GM19035 (cell line): ENCODE results near the gene DNMT3A.
"Not testable (repeated sequence)": the region's sequence is repeated elsewhere in the genome, so short reads cannot be mapped to it uniquely, and the experiment has no call there.

Experiments
- ATAC-seq: cut with Tn5 transposase; IDR thresholded peaks from one replicate; pipeline ENCODE4 v1.9.1; 2021; ENCODE audit not compliant: unreplicated experiment

Gene DNMT3A

DNA sequence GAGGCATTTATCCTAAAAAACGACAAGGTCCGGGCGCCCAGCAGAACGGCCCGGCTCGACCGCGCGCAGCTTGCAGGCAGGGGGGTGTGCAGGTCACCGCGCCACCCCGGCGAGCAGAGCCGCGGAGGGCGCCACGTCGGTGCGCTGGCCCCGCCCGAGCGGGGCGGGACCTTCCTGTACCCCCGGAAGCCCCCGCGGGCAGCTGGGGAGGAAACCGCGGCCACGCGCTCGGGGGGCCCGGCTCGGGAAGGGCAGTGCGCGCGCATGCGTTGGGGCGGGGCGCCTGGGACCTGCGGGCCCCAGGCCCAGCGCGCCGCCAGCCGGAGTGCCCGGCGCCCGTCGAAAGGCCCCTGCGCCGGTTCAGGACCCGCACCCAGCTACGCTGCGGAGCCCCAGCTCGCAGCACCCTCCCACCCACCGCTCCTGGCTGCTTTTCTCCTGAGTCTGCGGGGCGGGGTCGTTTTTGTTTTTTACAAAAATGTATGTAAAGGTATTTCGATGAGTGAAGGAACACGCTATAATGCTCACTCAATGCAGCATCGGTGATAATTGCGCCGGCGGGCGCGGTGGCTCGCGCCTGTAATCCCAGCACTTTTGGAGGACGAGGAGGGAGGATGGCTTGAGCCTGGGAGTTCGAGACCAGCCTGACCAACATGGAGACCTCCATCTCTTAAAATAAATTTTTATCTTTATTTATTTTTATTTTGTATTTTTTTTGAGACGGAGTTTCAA lies 125.6 kb downstream of the DNMT3A start:
- ATAC-seq = peak; percentile 80

DNA sequence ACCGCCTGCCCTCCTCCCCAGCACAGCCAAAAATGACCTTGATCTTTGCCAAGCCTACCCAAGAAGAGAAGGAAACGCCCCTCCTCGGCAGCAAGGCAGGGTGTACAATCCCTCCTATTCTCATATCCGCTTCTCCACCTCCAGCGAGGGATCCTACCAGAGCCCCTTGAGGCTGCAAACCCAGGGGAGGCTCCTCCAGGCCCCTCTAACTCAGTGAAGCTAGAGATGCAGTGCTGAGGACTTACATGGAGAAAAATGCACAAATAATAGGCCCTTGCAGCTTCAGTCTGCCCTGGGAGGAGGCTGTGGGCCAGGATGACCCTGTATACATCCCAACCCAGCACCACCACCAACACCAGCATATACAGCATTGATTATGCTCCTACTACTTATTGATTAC lies 126.5 kb downstream of the DNMT3A start:
- ATAC-seq = no peak

GRCh38 chr2:25213229-25213628 lies 128.5 kb downstream of the DNMT3A start:
- ATAC-seq = no peak

- ATAC-seq = not testable (repeated sequence)
Measured at GRCh38 chr2:25210923-25211322, 130.8 kb downstream of the DNMT3A start.

- no peak for ATAC-seq
Measured at GRCh38 chr2:25207078-25207545, 134.6 kb downstream of the DNMT3A start.

DNA sequence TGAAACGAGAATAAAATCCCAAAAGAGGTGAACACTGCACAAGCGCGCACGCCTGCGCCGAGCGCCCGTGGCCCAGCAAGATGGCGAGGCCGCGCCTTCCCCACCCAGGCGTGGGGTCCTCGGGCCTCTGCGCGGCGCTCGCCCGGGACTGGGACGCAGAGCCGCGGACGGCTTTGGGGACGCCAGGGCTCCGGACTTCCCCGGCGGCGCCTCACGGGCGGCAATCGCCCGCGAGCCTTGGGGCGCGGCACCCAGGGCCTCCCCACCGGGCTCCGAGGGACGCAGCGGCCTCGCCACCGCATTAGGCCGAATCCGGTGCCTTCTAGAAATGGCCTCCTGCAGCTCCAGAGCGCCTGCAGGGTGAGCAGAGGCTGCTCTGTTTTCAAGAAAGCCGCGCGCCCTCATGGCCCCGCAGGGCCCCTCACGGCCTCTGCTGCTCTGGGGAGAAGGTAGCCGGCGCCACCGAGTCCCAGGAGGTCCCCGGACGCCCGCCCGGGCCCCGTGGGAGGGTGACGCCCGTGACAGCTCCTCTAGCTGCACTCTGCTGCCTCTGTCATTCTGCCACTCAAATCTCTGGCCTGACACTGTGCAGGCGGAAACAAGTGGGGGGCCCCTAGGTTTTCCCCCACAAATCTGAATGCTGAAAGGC lies 137.4 kb downstream of the DNMT3A start:
- ATAC-seq = peak; percentile 54

DNA sequence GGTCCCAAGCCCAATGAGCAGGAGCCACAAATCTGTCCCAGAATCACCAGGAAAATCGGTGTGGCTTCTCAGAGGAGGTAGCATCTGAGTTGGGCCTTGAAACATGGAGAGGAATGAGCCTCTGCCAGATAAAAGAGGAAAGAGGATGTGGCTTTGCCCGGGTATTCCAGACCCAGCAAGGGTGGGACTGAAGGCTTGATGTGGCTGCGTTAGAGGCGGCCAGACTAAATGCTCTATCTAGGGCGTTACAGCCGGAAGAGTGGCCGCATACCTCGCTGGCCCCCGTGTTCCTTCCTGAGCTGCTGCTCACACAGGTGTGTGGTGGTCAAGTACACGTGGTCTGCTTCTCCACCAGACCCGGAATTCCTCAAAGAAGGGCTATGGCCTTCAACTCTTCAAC lies 139.4 kb downstream of the DNMT3A start:
- ATAC-seq = no peak

DNA sequence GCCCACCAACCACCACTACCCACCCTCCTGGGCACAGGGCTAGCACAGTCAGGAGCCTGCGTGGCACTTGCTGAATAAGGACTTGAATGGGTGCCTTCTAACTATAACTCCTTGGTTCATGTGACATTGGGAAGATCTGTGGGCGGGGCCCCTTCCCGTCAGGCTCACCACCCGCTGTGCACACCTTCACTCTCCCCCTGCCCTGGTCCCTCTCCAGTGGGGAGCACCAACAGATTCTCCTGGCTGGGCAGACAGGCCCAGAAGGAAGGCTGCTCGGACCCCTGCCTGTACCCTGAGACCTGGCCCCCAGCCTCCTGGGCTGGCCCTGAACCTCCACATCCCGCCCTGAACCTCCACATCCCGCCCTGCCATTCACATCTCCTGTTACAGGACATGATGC lies 139.9 kb downstream of the DNMT3A start:
- ATAC-seq = no peak

DNA sequence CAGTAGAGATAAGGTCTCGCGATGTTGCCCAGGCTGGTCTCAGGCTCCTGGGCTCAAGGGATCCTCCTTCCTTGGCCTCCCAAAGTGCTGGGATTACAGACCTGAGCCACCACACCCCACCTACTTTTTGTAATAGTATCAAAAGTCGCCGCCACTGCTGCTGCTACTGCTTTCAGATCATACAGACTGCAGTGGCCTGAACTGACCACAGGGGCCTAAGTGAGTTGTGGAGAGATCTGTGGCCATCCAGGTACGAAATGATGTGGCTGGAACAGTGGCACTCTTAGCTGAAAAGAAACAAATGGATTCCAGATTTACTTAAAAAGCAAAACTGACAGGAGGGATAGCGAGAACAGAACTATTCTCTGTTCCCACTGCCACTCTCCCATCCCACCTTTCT lies 140.5 kb downstream of the DNMT3A start:
- no peak for ATAC-seq

- ATAC-seq = no peak
Measured at GRCh38 chr2:25198576-25198975, 143.1 kb downstream of the DNMT3A start.

- no peak for ATAC-seq
Measured at GRCh38 chr2:25198209-25198525, 143.6 kb downstream of the DNMT3A start.

DNA sequence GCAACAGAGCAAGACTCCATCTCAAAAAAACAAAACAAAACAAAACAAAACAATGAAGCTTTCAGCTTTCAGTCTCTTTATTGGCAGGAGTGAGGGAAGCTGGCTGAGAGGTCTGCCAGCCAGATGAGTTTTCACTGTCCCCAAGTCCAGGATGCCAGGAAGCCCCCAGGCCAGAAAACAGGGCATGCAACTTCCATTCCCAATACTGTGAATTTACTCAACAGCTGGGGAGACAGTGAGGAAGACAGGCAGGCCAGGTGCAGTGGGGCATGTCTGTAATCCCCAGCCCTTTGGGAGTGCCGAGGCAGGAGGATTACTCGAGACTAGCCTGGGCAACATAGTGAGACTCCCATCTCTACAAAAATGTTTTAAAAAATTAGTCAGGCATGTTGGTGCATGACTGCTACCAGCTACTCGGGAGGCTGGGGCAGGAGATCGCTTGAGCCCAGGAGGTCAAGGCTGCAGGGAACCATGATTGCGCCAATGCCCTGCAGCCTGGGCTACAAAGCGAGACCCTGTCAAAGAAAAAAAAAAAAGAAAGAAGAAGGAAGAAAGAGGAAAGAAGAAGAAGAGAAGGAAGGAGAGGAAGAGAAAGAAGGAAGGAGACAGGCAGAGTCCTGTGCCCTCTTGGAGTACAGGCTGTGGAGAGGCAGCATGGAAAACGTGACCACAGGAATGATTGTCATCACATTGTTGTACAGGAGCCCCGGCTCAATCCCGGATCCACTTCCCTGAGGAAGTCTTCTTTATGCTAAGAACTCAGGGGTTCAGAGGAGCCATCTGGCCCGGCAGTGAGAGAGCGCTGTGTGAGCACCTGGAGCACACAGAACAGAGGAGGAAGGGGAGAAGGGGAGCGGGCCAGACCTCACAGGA lies 144.2 kb downstream of the DNMT3A start:
- no peak for ATAC-seq

DNA sequence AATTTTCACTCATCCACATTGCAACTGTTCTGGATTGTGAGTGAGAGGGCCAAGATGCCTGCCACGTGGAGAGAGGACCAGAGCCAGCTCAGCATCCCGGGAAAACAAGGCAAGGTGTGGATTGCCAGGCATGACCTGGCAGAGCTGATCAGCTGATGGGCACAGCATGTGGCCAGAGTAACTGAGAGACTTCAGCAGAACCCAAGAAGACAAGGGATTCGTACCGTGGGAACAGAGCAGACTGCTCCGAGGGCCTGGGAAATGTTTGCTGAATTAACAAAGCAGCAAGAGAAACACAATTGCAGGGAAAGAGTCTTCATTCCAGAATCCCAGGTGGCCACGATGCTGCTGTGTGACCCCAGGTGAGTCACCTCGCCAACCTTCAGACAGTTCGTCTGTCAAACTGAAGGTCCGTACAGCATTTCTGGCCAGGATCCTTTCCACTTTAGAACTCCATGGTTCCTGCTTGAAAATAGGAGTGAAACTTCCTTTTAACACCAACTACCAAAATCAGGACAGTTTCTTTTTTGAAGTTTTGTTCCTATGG lies 147.1 kb downstream of the DNMT3A start:
- no peak for ATAC-seq

GRCh38 chr2:25190536-25190935 lies 151.2 kb downstream of the DNMT3A start:
- ATAC-seq = no peak

DNA sequence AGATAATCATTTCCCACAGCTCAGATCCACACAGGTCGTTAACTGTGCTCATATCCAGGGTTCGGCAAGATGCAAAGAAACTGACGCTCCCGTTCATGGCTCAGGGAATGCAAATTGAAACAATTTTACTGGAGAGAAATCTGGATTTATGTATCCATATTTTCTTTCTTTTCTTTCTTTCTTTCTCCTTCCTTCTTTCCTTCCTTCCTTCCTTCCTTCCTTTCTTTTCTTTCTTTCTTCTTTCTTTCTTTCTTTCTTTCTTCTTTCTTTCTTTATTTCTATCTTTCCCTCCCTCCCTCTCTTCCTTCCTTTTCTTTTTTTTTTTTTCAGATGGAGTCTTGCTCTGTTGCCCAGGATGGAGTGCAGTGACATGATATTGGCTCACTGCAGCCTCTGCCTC lies 153.3 kb downstream of the DNMT3A start:
- ATAC-seq = no peak

DNA sequence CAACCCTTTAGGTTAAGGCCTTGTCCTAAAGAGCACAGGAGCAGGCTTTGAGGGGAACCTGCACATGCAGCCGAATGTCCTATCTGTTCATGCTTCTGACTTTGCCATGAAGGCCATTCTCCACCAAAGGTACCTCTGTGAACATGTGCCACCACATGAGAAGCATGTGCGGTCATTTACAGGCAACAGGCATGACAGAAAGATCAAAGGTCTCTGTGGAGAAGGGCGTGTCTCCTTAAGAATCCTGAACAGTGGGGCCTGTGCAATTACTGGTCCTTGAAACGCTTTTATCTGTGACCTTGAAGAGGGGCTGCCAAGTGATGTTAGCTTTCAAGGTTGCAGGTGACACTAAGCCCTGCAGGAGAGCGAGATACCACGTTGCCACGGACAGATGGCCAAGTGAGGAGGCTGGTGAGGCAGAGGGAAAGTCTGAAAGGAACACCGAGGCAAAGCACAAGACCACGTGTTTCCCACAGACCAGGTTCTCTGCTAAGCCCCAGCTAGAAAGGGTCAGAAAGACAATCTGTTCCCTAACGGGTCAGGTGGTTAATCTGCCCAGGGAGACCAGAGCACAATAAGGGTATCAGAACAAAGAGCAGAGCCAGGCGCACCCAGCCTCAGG lies 153.9 kb downstream of the DNMT3A start:
- no peak for ATAC-seq

DNA sequence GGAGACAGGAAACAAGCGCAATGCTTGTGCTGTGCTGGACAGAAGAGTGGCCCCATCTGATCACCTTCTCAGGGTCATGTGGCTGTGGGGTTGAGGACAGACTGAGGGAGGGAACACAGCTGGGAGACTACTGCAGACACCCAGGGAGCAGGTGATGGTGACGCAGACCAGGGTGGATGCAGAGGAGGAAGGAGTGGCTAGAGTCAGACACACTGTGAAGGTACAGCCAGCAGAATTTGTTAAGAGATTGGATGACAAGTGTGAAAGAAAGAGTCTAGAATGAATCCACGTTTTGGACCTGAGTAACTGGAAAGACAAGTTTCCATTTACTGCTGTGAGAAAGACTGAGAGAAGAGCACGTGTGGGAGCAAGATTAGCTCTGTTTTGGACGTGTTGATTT lies 157.5 kb downstream of the DNMT3A start:
- ATAC-seq = no peak

GRCh38 chr2:25178976-25179375 lies 162.7 kb downstream of the DNMT3A start:
- ATAC-seq = no peak
